ENCODE measurements around the gene CD47.

DNA sequence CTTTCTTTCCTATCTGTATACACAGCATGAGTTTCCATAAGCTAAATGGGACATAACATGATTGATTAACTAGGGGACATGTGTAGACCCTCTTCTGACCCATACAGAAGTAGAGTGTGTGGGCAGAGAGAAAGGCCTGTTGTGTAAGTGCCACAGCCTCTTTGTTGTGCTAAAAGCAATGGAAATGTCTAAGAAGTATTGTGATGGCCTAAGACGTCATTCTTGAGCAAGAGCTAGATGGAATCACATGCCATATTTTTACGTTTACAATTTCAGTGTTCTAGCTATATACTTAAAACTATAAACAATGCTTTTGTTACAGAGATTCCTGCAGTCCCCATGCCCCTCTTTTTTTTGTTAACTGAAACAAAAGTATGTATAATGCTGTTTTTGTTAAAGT lies 61.9 kb downstream of the CD47 start:
- TF ChIP-seq, protein P1, sequence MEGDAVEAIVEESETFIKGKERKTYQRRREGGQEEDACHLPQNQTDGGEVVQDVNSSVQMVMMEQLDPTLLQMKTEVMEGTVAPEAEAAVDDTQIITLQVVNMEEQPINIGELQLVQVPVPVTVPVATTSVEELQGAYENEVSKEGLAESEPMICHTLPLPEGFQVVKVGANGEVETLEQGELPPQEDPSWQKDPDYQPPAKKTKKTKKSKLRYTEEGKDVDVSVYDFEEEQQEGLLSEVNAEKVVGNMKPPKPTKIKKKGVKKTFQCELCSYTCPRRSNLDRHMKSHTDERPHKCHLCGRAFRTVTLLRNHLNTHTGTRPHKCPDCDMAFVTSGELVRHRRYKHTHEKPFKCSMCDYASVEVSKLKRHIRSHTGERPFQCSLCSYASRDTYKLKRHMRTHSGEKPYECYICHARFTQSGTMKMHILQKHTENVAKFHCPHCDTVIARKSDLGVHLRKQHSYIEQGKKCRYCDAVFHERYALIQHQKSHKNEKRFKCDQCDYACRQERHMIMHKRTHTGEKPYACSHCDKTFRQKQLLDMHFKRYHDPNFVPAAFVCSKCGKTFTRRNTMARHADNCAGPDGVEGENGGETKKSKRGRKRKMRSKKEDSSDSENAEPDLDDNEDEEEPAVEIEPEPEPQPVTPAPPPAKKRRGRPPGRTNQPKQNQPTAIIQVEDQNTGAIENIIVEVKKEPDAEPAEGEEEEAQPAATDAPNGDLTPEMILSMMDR (IDR thresholded peaks at IDR 0.05) = no peak
- TF ChIP-seq POLR2A (IDR thresholded peaks at IDR 0.05) = no peak
